ENCODE data around the gene BCAN. TPM values are rescaled to one million over a fixed set of nuclear protein-coding genes. Genes with fewer than 3 reads are reported as not detected.

BCAN gene
- total RNA-seq, 3 donors from 2014 or later (not counting 1 experiment from before 2014, with no cell fraction given) = 0.18 to 0.25 (median 0.19) TPM

DNA sequence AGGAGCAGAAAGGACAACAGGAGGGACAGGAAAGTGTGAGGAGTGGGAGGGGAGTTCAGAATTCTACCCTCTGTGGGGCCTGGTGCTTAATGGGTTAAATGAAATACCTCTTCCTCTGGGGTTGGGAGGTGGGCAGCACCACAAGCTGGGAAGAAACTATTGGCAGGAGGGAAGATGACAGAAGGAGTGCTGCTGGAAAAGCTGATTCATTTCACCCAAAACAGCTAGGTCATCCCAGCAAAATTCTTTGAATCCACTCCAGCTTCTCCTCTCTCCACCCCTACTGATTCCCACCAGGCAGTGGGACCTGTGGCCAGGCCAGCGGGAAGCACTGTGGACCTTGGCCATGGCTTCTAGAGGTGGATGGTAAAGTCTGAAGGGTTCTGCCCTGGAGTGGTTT lies 12.8 kb downstream of the BCAN start:
- H3K4me1 ChIP-seq (ENCODE audit: control insufficient read depth, insufficient read depth, low read length) = peaks cover 33% of the 10 kb centered on the region
- peaks cover 33% of the 10 kb centered on the region for H3K27me3 ChIP-seq (ENCODE audit: control insufficient read depth, insufficient read depth, low read length)
- Mint-ChIP-seq H3K9me3 (no peaks in the 10 kb centered on the region), H3K27ac (no peak overlapping the region), H3K36me3 (no peaks in the 10 kb centered on the region), H3K4me1 (peaks cover 31 to 38% of the 10 kb centered on the region in 2 donors), H3K4me3 (no peak overlapping the region), H3K27me3 (ENCODE audit: low read depth in 2 of 2) (peaks cover 51 to 52% of the 10 kb centered on the region in 2 donors)
- no peak overlapping the region for H3K4me3 ChIP-seq (ENCODE audit: low read length)
- H3K9me3 ChIP-seq (ENCODE audit: control insufficient read depth, insufficient read depth, low read length) = no peaks in the 10 kb centered on the region
- intact Hi-C loops (cut with micrococcal nuclease) = no loop called here
- TF ChIP-seq, protein P1, sequence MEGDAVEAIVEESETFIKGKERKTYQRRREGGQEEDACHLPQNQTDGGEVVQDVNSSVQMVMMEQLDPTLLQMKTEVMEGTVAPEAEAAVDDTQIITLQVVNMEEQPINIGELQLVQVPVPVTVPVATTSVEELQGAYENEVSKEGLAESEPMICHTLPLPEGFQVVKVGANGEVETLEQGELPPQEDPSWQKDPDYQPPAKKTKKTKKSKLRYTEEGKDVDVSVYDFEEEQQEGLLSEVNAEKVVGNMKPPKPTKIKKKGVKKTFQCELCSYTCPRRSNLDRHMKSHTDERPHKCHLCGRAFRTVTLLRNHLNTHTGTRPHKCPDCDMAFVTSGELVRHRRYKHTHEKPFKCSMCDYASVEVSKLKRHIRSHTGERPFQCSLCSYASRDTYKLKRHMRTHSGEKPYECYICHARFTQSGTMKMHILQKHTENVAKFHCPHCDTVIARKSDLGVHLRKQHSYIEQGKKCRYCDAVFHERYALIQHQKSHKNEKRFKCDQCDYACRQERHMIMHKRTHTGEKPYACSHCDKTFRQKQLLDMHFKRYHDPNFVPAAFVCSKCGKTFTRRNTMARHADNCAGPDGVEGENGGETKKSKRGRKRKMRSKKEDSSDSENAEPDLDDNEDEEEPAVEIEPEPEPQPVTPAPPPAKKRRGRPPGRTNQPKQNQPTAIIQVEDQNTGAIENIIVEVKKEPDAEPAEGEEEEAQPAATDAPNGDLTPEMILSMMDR (IDR thresholded peaks at IDR 0.05) = no peak
- H3K36me3 ChIP-seq (ENCODE audit: control insufficient read depth, insufficient read depth, low read length) = no peaks in the 10 kb centered on the region
- 100% methylated on average over 1 of the region's 1 CpG for WGBS (ENCODE audit: insufficient coverage)
- DNase-seq = no peak
- ATAC-seq = no peak
- H3K27ac ChIP-seq (ENCODE audit: low read length) = no peak overlapping the region

DNA sequence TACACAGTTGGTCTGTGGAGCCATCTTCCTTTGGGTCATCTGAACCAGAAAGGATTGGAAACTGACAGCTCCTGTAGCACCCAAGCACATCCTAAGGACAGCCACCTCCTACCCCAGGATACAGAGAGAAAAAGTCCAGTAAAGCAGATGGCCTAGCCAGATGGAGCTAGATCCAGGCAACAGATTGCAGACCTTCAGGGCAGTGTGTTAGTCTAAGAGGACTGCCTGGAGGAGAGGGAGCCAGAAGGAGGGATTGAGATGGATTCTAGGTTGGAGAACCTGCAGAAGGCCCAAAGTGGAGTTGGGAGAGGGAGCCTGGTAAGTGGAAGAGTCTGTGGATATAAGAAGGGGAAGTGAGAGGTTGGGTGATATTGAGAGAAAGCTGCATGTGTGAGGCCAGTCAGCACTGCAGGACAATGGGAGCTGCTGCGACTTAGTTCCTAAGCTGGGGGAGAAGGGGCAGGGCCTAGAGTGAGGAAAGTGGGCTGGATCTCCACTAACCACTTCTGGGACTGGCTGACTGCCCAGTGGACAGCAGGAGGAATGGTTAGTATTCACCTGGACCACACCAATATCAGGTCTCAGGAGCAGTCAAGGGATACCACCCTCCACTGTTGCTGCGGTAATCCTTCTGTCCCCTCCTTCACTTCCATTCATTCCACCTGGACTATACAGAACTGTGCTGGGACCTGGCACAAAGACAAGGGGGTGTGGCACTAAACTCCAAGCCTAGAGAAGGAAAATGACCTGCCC lies 13.4 kb downstream of the BCAN start:
- Mint-ChIP-seq H3K27me3 (ENCODE audit: low read depth in 2 of 2) (peaks cover 50 to 52% of the 10 kb centered on the region in 2 donors), H3K4me3 (peak overlapping the region; percentile 1), H3K36me3 (no peaks in the 10 kb centered on the region), H3K4me1 (peaks cover 37 to 45% of the 10 kb centered on the region in 2 donors), H3K27ac (no peak overlapping the region), H3K9me3 (no peaks in the 10 kb centered on the region)
- Histone ChIP-seq H3K9me3 (ENCODE audit: control insufficient read depth, insufficient read depth, low read length) (no peaks in the 10 kb centered on the region), H3K36me3 (ENCODE audit: control insufficient read depth, insufficient read depth, low read length) (no peaks in the 10 kb centered on the region), H3K4me1 (ENCODE audit: control insufficient read depth, insufficient read depth, low read length) (peaks cover 39% of the 10 kb centered on the region), H3K4me3 (ENCODE audit: low read length) (no peak overlapping the region), H3K27me3 (ENCODE audit: control insufficient read depth, insufficient read depth, low read length) (peaks cover 33% of the 10 kb centered on the region), H3K27ac (ENCODE audit: low read length) (no peak overlapping the region)
- ATAC-seq (no peak), DNase-seq (no peak)
- intact Hi-C loops (cut with micrococcal nuclease) = no loop called here
- WGBS (ENCODE audit: insufficient coverage) = 59% methylated on average over 2 of the region's 2 CpGs
- TF ChIP-seq, protein P1 (IDR thresholded peaks at IDR 0.05) = no peak

DNA sequence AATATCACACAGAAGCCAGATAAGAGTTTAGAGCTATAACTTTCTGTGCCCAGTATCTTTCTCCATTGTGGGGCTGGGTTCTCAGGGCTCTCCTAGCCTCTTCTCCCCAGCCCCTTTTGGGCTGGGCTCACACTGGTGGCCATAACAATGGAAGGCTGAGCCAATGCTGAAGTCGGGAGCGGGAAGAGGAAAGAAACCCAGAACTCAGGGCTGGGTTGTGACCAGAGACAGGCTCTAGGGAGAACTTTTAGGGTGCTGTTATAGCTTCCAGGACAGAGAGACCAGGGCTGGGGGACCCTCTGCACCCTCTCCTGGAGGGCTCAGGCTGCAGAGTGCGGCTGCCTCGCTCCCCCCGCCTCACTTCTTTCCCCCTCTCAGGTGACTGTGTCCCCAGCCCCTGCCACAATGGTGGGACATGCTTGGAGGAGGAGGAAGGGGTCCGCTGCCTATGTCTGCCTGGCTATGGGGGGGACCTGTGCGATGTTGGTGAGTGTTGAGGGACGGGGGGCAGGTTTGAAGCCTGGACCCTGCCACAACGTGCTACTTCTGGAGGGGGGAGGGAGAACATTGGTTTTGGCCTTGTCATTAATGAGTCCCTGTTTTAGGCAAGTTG lies 14.1 kb downstream of the BCAN start:
- H3K4me1 ChIP-seq (ENCODE audit: control insufficient read depth, insufficient read depth, low read length) = peaks cover 46% of the 10 kb centered on the region
- Mint-ChIP-seq H3K36me3 (no peaks in the 10 kb centered on the region), H3K27me3 (ENCODE audit: low read depth in 2 of 2) (peaks cover 46 to 50% of the 10 kb centered on the region in 2 donors), H3K27ac (no peak overlapping the region), H3K4me1 (peaks cover 44 to 51% of the 10 kb centered on the region in 2 donors), H3K4me3 (no peak overlapping the region), H3K9me3 (no peaks in the 10 kb centered on the region)
- H3K9me3 ChIP-seq (ENCODE audit: control insufficient read depth, insufficient read depth, low read length) = no peaks in the 10 kb centered on the region
- ATAC-seq (no peak), DNase-seq (no peak)
- no peak overlapping the region for H3K27ac ChIP-seq (ENCODE audit: low read length)
- no peaks in the 10 kb centered on the region for H3K36me3 ChIP-seq (ENCODE audit: control insufficient read depth, insufficient read depth, low read length)
- H3K27me3 ChIP-seq (ENCODE audit: control insufficient read depth, insufficient read depth, low read length) = peaks cover 33% of the 10 kb centered on the region
- H3K4me3 ChIP-seq (ENCODE audit: low read length) = no peak overlapping the region
- intact Hi-C loops (cut with micrococcal nuclease) = loop anchor here (2.0 kb wide), 1 partner anchor 29 kb away; no protein-coding TSS in a partner anchor
- TF ChIP-seq, protein P1 (IDR thresholded peaks at IDR 0.05) = no peak
- WGBS (ENCODE audit: insufficient coverage) = 52% methylated on average over 6 of the region's 9 CpGs

Data from natural killer cell (primary cell).